Natural killer cell (primary cell): ENCODE measurements around the gene CLIP2. TPM values are rescaled to one million over a fixed set of nuclear protein-coding genes. Genes with fewer than 3 reads are reported as not detected.

Experiments
- ATAC-seq, 3 donors: fragments of 150-1000 bp in 2 of 3; fragments of 200-7000 bp in 1 of 3; cut with Tn5 transposase; 1 replicate in 1 of 3; 2 replicates in 2 of 3; pipeline ENCODE4 v1.10.0; 2021; ENCODE audit warnings: mild to moderate bottlenecking in 2 of 3, moderate library complexity in 2 of 3
- DNase-seq, 2 donors: peaks; one replicate each; pipeline versions ENCODE4 v3.0.0 to v3.0.0-alpha.2; 2013 to 2021; ENCODE audit warnings: mixed read lengths in 1 of 2
- H3K27ac ChIP-seq: one replicate; pipeline ENCODE4 v1.5.1; 2013; ENCODE audit warnings: mild to moderate bottlenecking, low read length
- H3K27me3 ChIP-seq: one replicate; pipeline ENCODE4 v1.6.1; 2013; ENCODE audit warnings: low read length; ENCODE audit not compliant: control insufficient read depth, insufficient read depth
- H3K36me3 ChIP-seq: one replicate; pipeline ENCODE4 v1.6.1; 2013; ENCODE audit warnings: low read length; ENCODE audit not compliant: control insufficient read depth, insufficient read depth
- H3K4me1 ChIP-seq: one replicate; pipeline ENCODE4 v1.6.1; 2013; ENCODE audit warnings: low read length; ENCODE audit not compliant: control insufficient read depth, insufficient read depth
- H3K4me3 ChIP-seq: one replicate; pipeline ENCODE4 v1.5.1; 2013; ENCODE audit warnings: low read length
- H3K9me3 ChIP-seq: one replicate; pipeline ENCODE4 v1.6.1; 2013; ENCODE audit warnings: low read length; ENCODE audit not compliant: control insufficient read depth, insufficient read depth
- H3K27ac Mint-ChIP-seq, 2 donors: one replicate each; pipeline ENCODE4 v1.8.0; 2022; ENCODE audit warnings: mild to moderate bottlenecking in 2 of 2, mixed read lengths in 2 of 2, moderate library complexity in 1 of 2
- H3K27me3 Mint-ChIP-seq, 2 donors: one replicate each; pipeline ENCODE4 v1.8.0; 2022; ENCODE audit warnings: low read depth in 2 of 2, mixed read lengths in 2 of 2
- H3K36me3 Mint-ChIP-seq: one replicate; pipeline ENCODE4 v1.8.0; 2022; ENCODE audit warnings: mixed read lengths
- H3K4me1 Mint-ChIP-seq, 2 donors: one replicate each; pipeline ENCODE4 v1.8.0; 2022; ENCODE audit warnings: mixed read lengths in 2 of 2
- H3K4me3 Mint-ChIP-seq: one replicate; pipeline ENCODE4 v1.8.0; 2022; ENCODE audit warnings: mild to moderate bottlenecking, moderate library complexity, mixed read lengths
- H3K9me3 Mint-ChIP-seq, 2 donors: one replicate each; pipeline ENCODE4 v1.8.0; 2022; ENCODE audit warnings: mixed read lengths in 2 of 2
- CTCF ChIP-seq: fragments of 200-600 bp; IDR thresholded peaks from one replicate; pipeline ENCODE4 v1.8.0; 2022; ENCODE audit warnings: antibody characterized with exemption
- WGBS: methylation state at CpG from one replicate; pipeline ENCODE4 v1.1.7; 2013; ENCODE audit warnings: missing lambda C conversion rate; ENCODE audit not compliant: insufficient coverage; 5-methylcytosine and 5-hydroxymethylcytosine counted together
- intact Hi-C: fragments of 100-400 bp; cut with micrococcal nuclease; formaldehyde crosslinking; loops from one replicate; pipeline ENCODE4 v1.14.2; 2022
- total RNA-seq, 4 donors: library from RNA; stranded (reverse); fragments of 120-200 nt in 1 of 4; gene quantifications; one replicate each; pipeline versions ENCODE4 v1.2.3 to v1.2.4, GENCODE V29; 2013 to 2022

Gene CLIP2
- total RNA-seq, 3 donors from 2014 or later (not counting 1 experiment from before 2014, with no cell fraction given), result 8.5 to 14.7 (median 10.5) TPM

- Histone ChIP-seq H3K27me3 (peaks cover 2% of the 10 kb centered on the region), H3K4me3 (no peak overlapping the region), H3K4me1 (peaks cover 21% of the 10 kb centered on the region), H3K36me3 (no peaks in the 10 kb centered on the region), H3K9me3 (no peaks in the 10 kb centered on the region), H3K27ac (no peak overlapping the region)
- no peaks in the 10 kb centered on the region for H3K36me3 Mint-ChIP-seq
- peaks cover 6 to 14% of the 10 kb centered on the region in 2 donors for H3K4me1 Mint-ChIP-seq
- no peaks in the 10 kb centered on the region for H3K9me3 Mint-ChIP-seq
- H3K27ac Mint-ChIP-seq, result no peak overlapping the region
- H3K27me3 Mint-ChIP-seq, result peaks cover 0 to 8% of the 10 kb centered on the region in 2 donors
- H3K4me3 Mint-ChIP-seq, result no peak overlapping the region
- DNase-seq (no peak), ATAC-seq (peak in 1 of 3 donors; percentile 14)
- TF ChIP-seq CTCF, result no peak
- intact Hi-C loops, result no loop called here
- WGBS, result 90% methylated on average over 14 of the region's 14 CpGs
Measured at GRCh38 chr7:74282748-74283459, 6.3 kb upstream of the CLIP2 start.

GRCh38 chr7:74283858-74284447, 5.3 kb upstream of the CLIP2 start:
- WGBS, result 81% methylated on average over 7 of the region's 9 CpGs
- Histone ChIP-seq H3K4me1 (peaks cover 32% of the 10 kb centered on the region), H3K27ac (no peak overlapping the region), H3K9me3 (no peaks in the 10 kb centered on the region), H3K4me3 (no peak overlapping the region), H3K27me3 (peaks cover 2% of the 10 kb centered on the region), H3K36me3 (no peaks in the 10 kb centered on the region)
- H3K27me3 Mint-ChIP-seq, result peaks cover 0 to 8% of the 10 kb centered on the region in 2 donors
- no peak for DNase-seq
- H3K4me3 Mint-ChIP-seq, result no peak overlapping the region
- no peak overlapping the region for H3K27ac Mint-ChIP-seq
- peaks cover 17 to 24% of the 10 kb centered on the region in 2 donors for H3K4me1 Mint-ChIP-seq
- intact Hi-C loops, result no loop called here
- ATAC-seq, result no peak
- no peaks in the 10 kb centered on the region for H3K36me3 Mint-ChIP-seq
- TF ChIP-seq CTCF, result no peak
- no peaks in the 10 kb centered on the region for H3K9me3 Mint-ChIP-seq

DNA sequence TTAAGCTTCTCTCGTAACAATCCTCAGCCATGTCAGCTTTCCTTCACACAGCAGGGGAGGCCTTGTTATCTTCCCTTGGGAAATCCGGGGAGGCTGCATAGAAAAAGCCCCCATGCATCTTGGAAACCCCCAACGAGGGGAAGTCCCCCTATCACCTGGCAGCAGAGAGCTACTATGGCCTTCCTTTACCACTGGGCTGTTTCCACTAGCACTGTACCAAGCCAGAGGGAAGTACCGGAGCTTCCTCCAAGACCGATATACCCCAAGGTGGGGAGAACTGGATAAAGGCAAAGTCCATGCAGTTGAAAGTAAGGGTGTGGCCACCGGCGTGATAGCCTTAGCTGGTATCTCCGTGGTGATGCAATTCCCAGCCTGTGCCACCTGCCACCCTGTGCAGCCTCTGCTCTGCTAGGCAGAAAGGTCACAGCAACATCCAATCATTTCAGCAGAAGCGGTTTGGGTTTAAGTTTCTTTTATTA, 4.4 kb upstream of the CLIP2 start:
- H3K4me3 ChIP-seq, result no peak overlapping the region
- peaks cover 2% of the 10 kb centered on the region for H3K27me3 ChIP-seq
- no peaks in the 10 kb centered on the region for H3K9me3 ChIP-seq
- no peak overlapping the region for H3K27ac Mint-ChIP-seq
- H3K4me3 Mint-ChIP-seq, result no peak overlapping the region
- no peaks in the 10 kb centered on the region for H3K9me3 Mint-ChIP-seq
- intact Hi-C loops, result no loop called here
- ATAC-seq, result no peak
- 49% methylated on average over 9 of the region's 9 CpGs for WGBS
- peaks cover 33% of the 10 kb centered on the region for H3K4me1 ChIP-seq
- H3K27ac ChIP-seq, result no peak overlapping the region
- peak in 1 of 2 donors; percentile 15 for DNase-seq
- peaks cover 18 to 25% of the 10 kb centered on the region in 2 donors for H3K4me1 Mint-ChIP-seq
- H3K27me3 Mint-ChIP-seq, result peaks cover 0 to 8% of the 10 kb centered on the region in 2 donors
- H3K36me3 ChIP-seq, result no peaks in the 10 kb centered on the region
- no peaks in the 10 kb centered on the region for H3K36me3 Mint-ChIP-seq
- TF ChIP-seq CTCF, result no peak
